Stimulated activated CD4-positive, alpha-beta T cell treated with anti-CD3 and anti-CD28 coated beads, Interleukin-4, amount 100 ng/mL, for 48 hours (primary cell): Measurements from ENCODE around the gene MYD88.
"Not testable (repeated sequence)": the region's sequence is repeated elsewhere in the genome, so short reads cannot be mapped to it uniquely, and the experiment has no call there.

Source experiments
- DNase-seq, 2 donors: peaks; one replicate each; pipeline ENCODE4 v3.0.0-alpha.2; 2020; ENCODE audit warnings: low read depth in 2 of 2

MYD88 gene

GRCh38 chr3:38141952-38142273 lies 3.5 kb downstream of the MYD88 start:
- DNase-seq = no peak

GRCh38 chr3:38142959-38143358 lies 4.5 kb downstream of the MYD88 start:
- DNase-seq = no peak

- no peak for DNase-seq
These were observed 5.0 kb downstream of the MYD88 start for GRCh38 chr3:38143511-38143910.

- DNase-seq = no peak
These were observed 8.0 kb downstream of the MYD88 start for GRCh38 chr3:38146504-38146903.

- DNase-seq = no peak
These were observed 9.0 kb downstream of the MYD88 start for GRCh38 chr3:38147421-38147820.

GRCh38 chr3:38148311-38148882 lies 9.9 kb downstream of the MYD88 start:
- no peak for DNase-seq

GRCh38 chr3:38149708-38150107 lies 11.2 kb downstream of the MYD88 start:
- DNase-seq = no peak

- no peak for DNase-seq
These were observed 12.5 kb downstream of the MYD88 start for GRCh38 chr3:38150780-38151528.

- no peak for DNase-seq
These were observed 13.3 kb downstream of the MYD88 start for GRCh38 chr3:38151667-38152265.

- no peak for DNase-seq
These were observed 14.1 kb downstream of the MYD88 start for GRCh38 chr3:38152609-38153008.

- no peak for DNase-seq
These were observed 14.8 kb downstream of the MYD88 start for GRCh38 chr3:38153221-38153620.

- DNase-seq = no peak
These were observed 15.6 kb downstream of the MYD88 start for GRCh38 chr3:38154033-38154494.

- no peak for DNase-seq
These were observed 16.3 kb downstream of the MYD88 start for GRCh38 chr3:38154625-38155255.

- no peak for DNase-seq
These were observed 17.4 kb downstream of the MYD88 start for GRCh38 chr3:38155825-38156224.

- DNase-seq = no peak
These were observed 18.7 kb downstream of the MYD88 start for GRCh38 chr3:38157117-38157516.

GRCh38 chr3:38157595-38157994 lies 19.1 kb downstream of the MYD88 start:
- no peak for DNase-seq

- no peak for DNase-seq
These were observed 20.0 kb downstream of the MYD88 start for GRCh38 chr3:38158472-38158871.

- not testable (repeated sequence) for DNase-seq
These were observed 22.2 kb downstream of the MYD88 start for GRCh38 chr3:38160704-38161103.

GRCh38 chr3:38163117-38163840 lies 24.8 kb downstream of the MYD88 start:
- no peak for DNase-seq

GRCh38 chr3:38163841-38164642 lies 25.6 kb downstream of the MYD88 start:
- DNase-seq = no peak

GRCh38 chr3:38164643-38164951 lies 26.1 kb downstream of the MYD88 start:
- no peak for DNase-seq
